IPS DF 4.7 (cell line): ENCODE measurements around the gene TRIM34.
"Not testable (repeated sequence)": the region's sequence is repeated elsewhere in the genome, so short reads cannot be mapped to it uniquely, and the experiment has no call there.

Source experiments
- DNase-seq: peaks from one replicate; pipeline ENCODE4 v3.0.0-alpha.2; 2013; ENCODE audit warnings: low spot score; ENCODE audit errors: extremely low read depth

Gene TRIM34

DNA sequence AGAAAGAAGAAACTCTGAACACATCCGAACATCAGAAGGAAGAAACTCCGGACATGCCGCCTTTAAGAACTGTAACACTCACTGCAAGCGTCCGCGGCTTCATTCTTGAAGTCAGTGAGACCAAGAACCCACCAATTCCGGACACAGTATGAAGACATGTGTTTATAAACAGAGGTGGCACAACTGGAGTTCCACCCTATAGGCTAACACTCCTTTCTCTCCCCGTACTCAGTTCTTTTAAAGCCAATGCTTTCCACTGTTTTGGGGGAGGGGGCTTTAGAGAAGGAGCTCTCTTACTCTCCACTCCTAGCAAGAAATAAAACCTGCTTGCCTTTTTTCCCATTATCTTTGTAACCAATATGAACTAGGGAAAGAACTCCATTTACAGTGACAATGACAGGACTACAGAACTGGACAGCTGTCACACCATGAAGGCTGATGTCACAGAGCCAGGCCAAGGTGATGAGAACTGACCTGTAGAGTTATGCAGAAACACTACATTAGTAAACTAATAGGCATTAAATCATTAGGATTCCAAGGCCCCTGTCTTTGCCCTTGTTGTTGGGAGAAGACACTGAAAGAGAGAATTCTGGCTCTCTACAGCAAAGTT, 59.3 kb downstream of the TRIM34 start:
- DNase-seq = no peak

DNA sequence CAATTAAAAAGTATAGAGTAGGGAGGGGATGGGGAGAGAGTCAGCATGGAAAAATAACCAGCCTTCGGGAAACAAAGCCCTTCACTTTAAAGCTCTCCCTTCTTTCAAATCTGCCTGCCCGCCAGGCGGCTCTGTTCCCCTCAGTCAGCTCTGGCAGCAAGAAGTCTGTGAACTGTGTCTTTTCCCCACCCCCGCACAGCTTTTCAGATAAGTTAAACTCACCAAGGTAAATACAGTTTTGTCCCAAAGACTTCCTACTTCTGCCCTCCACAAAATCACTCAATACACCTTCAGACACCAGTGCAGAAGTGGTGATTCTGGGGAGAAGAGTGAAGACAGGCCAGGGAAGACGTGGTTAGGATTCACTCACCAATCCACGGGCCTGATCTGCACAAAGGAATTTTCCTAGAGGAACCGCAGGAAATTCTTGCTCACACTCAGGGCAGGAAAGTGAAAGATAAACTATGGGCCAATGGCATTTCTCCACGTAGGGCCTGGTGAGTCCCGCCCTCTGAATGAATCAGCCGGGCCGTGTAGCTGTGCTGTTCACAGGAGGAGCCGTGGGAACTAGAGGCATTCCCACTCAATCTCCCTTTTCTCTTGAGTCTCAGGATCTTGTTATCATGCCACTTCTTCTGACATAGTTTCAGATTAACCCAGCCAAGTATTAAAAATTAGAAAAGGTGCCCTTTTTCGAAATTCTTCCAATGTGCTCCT, 60.0 kb downstream of the TRIM34 start, which contains the start of gene TRIM5:
TRIM5 (minus strand) TSS at position 429 of the 717 bp plus-strand sequence. CDS start 4,897 bp downstream, outside the sequence.
- DNase-seq = peak; percentile 49

- no peak for DNase-seq
Measured at GRCh38 chr11:5686426-5686825, 61.6 kb downstream of the TRIM34 start.

GRCh38 chr11:5688482-5688881, 63.7 kb downstream of the TRIM34 start:
- no peak for DNase-seq

DNA sequence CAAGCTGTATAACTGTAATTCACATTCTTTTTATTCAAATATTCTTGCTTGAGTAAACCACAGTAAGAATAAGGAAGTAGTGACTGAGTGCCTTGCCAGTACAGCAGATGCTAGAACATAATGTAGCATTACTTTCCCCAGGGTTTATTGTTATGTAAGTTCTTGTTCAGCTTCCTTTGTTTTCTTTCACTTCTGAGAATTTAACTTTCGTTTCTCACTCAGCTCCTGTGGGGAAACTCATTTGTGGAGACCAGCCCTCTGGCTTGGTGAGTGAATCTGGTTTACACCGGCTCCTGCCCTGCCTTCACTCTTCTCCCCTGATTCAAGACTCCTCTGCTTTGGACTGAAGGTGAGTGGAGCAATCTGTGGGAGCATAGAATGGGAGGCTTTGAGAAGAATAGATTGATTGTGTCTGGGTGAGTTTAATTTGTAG, 64.8 kb downstream of the TRIM34 start, which contains the start of gene TRIM22:
TRIM22 (plus strand) TSS at position 240 of the 433 bp plus-strand sequence. CDS start 6,443 bp downstream, outside the sequence.
- peak; percentile 28 for DNase-seq

- no peak for DNase-seq
Measured at GRCh38 chr11:5690216-5690615, 65.4 kb downstream of the TRIM34 start.

GRCh38 chr11:5690736-5691135, 65.9 kb downstream of the TRIM34 start:
- DNase-seq = no peak

- not testable (repeated sequence) for DNase-seq
Measured at GRCh38 chr11:5691238-5691963, 66.6 kb downstream of the TRIM34 start.

GRCh38 chr11:5691964-5692361, 67.2 kb downstream of the TRIM34 start:
- DNase-seq = no peak
